KBM-7 (cell line): ENCODE results near the gene TPD52L2.
"Not testable (repeated sequence)": the region's sequence is repeated elsewhere in the genome, so short reads cannot be mapped to it uniquely, and the experiment has no call there.

Source experiments
- DNase-seq: peaks from one replicate; pipeline ENCODE4 v3.0.0-alpha.2; 2015
- in situ Hi-C: fragments of 300-500 bp; cut with MboI; formaldehyde crosslinking; loops from 2 replicates; pipeline ENCODE4 v1.14.3; 2020; ENCODE audit warnings: low sequenced_read_pairs, low pct_unique_long_range_greater_than_20kb, mixed read lengths

TPD52L2 gene

GRCh38 chr20:63868264-63868663, 3.2 kb downstream of the TPD52L2 start:
- in situ Hi-C loops: no loop called here
- DNase-seq: no peak

DNA sequence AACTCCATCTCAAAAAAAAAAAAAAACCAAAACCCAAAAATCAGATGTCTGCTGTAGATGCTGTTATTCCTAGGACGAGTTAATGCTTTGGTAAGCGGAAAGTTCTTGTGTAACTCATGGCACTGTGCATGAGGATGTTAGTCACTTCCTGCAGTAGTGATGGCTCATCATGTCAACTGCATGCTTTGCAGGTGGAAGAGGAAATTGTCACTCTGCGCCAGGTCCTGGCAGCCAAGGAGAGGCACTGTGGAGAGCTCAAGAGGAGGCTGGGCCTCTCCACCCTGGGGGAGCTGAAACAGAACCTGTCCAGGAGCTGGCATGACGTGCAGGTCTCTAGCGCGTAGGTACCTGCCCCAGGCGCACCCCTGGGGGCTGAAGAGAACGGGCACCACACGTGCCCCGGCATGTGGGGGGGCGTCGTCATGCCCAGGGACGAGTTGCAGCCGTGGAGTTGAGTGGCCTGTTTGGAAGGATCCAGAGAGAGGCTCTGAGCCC, 8.5 kb downstream of the TPD52L2 start:
- peak; percentile 37 for DNase-seq
- in situ Hi-C loops: no loop called here

- DNase-seq, in situ Hi-C loops: not testable (repeated sequence)
These were observed 9.2 kb downstream of the TPD52L2 start for GRCh38 chr20:63874241-63874640.

GRCh38 chr20:63876489-63877036, 11.5 kb downstream of the TPD52L2 start:
- in situ Hi-C loops: no loop called here
- DNase-seq: no peak

DNA sequence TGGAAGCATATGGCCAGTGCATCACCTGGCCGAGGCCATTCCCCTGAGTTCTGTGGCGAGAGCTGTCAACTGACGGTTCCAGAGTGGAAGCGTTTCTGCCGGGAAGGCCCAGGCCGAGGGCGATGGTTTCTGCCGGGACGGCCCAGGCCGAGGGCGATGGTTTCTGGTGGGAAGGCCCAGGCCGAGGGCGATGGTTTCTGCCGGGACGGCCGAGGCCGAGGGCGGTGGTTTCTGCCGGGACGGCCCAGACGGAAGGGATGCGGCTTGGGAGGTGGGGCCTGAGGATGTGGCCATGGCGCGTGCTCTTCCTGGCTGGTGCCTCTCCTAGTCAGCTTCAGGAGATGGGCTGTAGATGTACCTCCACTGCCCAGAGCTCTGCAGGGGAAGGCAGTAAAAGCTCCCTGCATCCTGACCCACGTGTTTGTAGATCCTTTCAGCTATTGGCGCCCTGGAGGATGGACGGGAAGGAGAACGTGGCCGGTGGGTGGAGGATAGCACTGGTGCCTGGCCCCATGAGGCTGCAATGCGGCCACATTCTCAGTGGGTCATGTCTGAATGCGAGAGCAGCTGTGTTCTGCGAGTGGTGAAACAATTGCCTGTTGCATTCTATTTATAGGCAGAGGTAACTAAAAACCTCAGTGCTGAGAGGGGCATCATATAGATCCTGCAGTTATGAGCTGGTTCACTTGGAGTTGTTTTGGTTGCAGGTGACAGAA, 12.8 kb downstream of the TPD52L2 start:
- in situ Hi-C loops: no loop called here
- no peak for DNase-seq

- in situ Hi-C loops: no loop called here
- no peak for DNase-seq
These were observed 14.0 kb downstream of the TPD52L2 start for GRCh38 chr20:63878899-63879663.

GRCh38 chr20:63880901-63881300, 15.8 kb downstream of the TPD52L2 start:
- in situ Hi-C loops: not testable (repeated sequence)

DNA sequence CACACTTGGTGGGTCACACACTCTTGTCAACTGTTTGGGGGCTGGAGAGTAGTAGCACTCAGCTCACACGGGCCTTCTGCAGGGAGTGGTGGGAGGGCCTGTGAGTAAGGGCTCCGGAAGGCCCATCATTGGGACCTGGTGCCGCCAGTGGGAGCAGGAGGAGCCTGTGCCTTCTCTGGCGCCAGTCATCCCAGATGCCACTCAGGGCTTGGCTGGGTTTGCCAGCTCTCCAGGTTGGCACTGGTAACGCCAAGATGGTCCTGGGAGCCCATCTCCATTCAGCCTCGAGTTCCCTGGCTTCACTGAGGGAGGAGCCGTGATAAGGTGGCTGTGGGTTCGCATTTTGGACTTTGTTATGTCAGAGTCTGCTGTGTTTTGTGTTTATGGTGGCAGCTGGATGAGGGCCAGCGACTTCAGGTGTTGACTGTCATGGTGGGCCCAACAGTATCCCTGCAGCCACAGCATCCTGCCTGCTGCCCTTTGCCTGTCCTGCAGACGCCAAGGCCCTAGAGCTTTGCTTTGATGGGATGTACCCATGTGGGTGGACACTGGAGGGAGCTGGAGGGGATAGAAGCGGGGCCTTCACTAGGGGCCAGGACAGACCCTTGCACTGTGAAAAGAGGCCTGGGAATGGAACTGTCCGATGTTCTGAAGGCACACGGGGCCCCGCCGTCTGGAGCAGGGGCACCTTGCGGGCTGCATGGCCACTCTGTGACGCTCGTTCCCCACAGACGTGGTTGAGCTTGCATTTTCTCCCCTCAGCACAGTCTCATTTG, 16.6 kb downstream of the TPD52L2 start:
- no peak for DNase-seq
- in situ Hi-C loops: no loop called here

More at GRCh38 chr20:63880901-63881300, 15.8 kb downstream of the TPD52L2 start:
- not testable (repeated sequence) for DNase-seq

DNA sequence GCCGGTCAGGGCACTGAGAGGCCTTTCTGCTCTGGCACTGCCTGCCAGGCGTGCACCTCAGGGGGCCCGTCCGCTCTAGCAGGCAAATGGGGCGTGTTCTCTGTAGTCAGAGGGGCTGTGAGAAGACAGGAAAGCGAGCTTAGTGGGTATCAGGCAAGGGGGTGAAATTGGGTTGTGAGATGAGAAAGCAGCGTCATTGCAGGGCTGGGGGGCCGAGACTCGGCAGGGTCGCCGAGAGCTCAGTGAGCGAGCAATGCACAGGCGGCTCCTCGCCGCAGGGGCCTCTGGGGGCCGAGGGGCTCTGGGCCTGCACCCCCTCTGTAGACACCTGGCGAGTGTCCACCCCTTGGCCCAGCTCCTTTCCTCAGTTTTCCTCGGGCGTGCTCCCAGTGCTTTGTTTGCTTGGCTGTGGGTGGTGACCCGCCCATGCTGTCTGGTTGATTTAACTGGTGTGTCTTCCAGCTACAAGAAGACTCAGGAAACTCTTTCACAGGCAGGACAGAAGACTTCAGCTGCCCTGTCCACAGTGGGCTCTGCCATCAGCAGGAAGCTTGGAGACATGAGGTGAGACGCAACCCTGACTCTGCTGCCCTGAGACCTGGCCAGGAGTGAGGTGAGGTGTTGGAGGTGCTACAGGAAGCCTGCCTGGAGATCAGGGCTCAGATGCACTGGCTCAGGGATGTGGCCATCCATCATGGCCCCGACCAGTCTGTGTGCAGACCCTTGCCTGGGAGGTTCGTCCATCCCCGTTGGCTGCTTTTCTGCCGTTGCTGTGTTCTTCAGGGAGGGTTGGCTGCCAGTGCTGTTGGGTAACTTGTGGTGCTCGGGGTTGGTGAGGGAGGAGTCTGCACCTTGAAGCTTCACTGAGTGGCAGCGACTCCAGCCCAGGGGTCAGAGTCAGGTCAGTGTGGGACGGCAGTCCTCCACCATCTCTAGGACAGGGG, 17.5 kb downstream of the TPD52L2 start:
- in situ Hi-C loops: no loop called here

GRCh38 chr20:63883201-63883593, 18.1 kb downstream of the TPD52L2 start:
- in situ Hi-C loops: no loop called here
- DNase-seq: no peak

More for the DNA sequence above, 17.5 kb downstream of the TPD52L2 start:
- DNase-seq: no peak

DNA sequence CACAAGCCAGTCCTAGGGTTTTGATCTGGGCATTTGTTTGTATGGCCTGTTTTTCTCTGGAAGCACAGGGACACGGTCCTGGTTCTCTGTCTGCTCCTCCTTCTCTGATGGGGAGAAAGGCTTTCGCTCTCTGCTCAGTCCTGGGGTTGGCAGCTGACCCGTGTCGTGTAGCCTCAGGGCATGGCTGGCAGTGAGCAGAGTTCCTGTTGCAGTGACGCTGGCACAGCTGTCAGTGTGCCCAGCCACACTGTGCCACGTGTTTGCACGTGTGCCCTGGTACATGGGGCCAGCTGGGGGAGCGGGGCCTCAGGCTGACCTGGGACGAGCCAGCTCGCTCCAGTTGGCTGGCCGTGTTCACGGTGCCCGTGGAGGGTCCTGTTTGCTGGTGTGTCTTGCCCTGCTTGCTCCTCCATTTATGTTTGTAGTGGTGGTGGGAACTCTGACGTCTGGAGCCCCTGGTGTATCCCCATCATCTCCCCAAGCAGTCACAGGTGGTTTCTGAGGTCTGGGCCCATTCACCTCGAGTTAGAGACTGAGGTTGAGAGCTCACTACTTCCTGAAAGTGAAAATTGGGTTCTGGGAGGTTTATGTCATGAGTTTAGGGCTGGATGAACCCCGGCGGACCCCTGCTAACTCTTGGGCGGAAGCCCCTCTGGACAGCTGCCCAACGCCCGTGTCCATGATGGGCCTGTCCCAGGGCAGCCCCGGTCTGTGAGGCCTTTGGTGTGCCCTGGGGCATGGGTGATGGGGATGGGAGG, 19.6 kb downstream of the TPD52L2 start:
- in situ Hi-C loops: no loop called here
- DNase-seq: no peak

- in situ Hi-C loops: no loop called here
- no peak for DNase-seq
These were observed 20.4 kb downstream of the TPD52L2 start for GRCh38 chr20:63885264-63886053.

GRCh38 chr20:63886054-63886419, 21.0 kb downstream of the TPD52L2 start:
- in situ Hi-C loops: no loop called here
- no peak for DNase-seq

- no peak for DNase-seq
- in situ Hi-C loops: no loop called here
These were observed 21.9 kb downstream of the TPD52L2 start for GRCh38 chr20:63886921-63887320.

DNA sequence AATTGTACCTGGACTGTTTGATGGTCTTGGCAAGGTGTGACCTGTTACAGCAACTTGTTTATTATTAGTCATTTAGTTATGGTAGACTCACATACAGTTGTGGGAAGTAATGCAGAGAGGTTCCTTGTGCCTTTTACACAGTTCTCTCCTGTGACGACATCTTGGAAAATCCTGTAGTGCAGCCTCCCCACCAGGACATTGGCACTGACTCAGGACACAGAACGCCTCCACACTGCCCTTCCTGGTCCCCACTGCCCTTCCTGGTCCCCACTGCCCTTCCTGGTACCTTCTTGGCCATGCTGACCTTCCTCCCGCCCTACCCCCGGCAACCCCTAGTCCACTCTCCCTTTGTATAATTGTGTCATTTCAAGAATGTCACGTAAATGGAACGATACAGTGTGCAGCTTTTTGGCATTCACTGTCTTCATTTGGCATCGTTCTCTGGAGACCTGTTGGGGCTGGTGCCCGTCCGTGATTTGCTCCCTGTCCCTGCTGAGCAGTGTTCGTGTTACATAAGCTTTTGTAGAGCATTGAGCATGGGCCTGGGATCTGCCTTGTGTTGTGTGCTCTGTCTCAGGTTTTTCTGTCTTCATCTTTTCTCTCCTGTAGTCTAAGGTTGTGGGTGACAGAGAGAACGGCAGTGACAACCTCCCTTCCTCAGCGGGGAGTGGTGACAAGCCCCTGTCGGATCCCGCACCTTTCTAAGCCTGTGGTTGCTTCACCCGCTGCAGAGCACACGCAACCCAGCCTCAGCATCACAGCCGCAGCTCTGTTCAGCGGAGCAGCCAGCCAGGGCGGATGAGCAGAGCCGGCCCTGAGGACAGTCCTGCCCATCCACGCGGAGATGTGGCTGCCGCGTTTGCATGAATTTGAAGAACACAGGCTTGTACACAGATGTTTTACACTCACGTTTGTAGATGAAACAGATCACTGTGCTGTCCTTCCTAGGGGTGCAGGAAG, 24.5 kb downstream of the TPD52L2 start:
- in situ Hi-C loops: no loop called here
- no peak for DNase-seq

- in situ Hi-C loops: no loop called here
- no peak for DNase-seq
These were observed 25.1 kb downstream of the TPD52L2 start for GRCh38 chr20:63890201-63890576.
